HG03342 (cell line): ENCODE results near the gene SORCS2.

Experiments used
- ATAC-seq: cut with Tn5 transposase; IDR thresholded peaks from one replicate; pipeline ENCODE4 v1.9.1; 2021; ENCODE audit warnings: mild to moderate bottlenecking, moderate library complexity; ENCODE audit not compliant: unreplicated experiment

The SORCS2 gene

GRCh38 chr4:7775396-7775795, 583.1 kb downstream of the SORCS2 start:
- no peak for ATAC-seq

GRCh38 chr4:7777017-7777710, 584.8 kb downstream of the SORCS2 start:
- no peak for ATAC-seq

GRCh38 chr4:7777871-7778509, 585.7 kb downstream of the SORCS2 start:
- no peak for ATAC-seq

GRCh38 chr4:7778510-7779431, 586.4 kb downstream of the SORCS2 start:
- no peak for ATAC-seq

GRCh38 chr4:7779432-7779768, 587.1 kb downstream of the SORCS2 start:
- ATAC-seq, result no peak

- no peak for ATAC-seq
These were observed 588.5 kb downstream of the SORCS2 start for GRCh38 chr4:7780751-7781348.

GRCh38 chr4:7781366-7781765, 589.0 kb downstream of the SORCS2 start:
- no peak for ATAC-seq

GRCh38 chr4:7781993-7782392, 589.7 kb downstream of the SORCS2 start:
- ATAC-seq, result no peak

GRCh38 chr4:7782783-7783182, 590.4 kb downstream of the SORCS2 start:
- no peak for ATAC-seq

GRCh38 chr4:7783541-7783940, 591.2 kb downstream of the SORCS2 start:
- no peak for ATAC-seq

- no peak for ATAC-seq
These were observed 592.0 kb downstream of the SORCS2 start for GRCh38 chr4:7784131-7784870.

- no peak for ATAC-seq
These were observed 592.7 kb downstream of the SORCS2 start for GRCh38 chr4:7785017-7785416.

- ATAC-seq, result no peak
These were observed 593.7 kb downstream of the SORCS2 start for GRCh38 chr4:7786040-7786439.

GRCh38 chr4:7786517-7786916, 594.2 kb downstream of the SORCS2 start:
- no peak for ATAC-seq

- ATAC-seq, result no peak
These were observed 594.7 kb downstream of the SORCS2 start for GRCh38 chr4:7787067-7787466.

- ATAC-seq, result no peak
These were observed 595.4 kb downstream of the SORCS2 start for GRCh38 chr4:7787681-7788141.

GRCh38 chr4:7788193-7788592, 595.9 kb downstream of the SORCS2 start:
- ATAC-seq, result no peak

- no peak for ATAC-seq
These were observed 596.5 kb downstream of the SORCS2 start for GRCh38 chr4:7788694-7789425.

- ATAC-seq, result no peak
These were observed 597.7 kb downstream of the SORCS2 start for GRCh38 chr4:7790023-7790422.

- ATAC-seq, result no peak
These were observed 598.7 kb downstream of the SORCS2 start for GRCh38 chr4:7790999-7791398.
